PC-9 (cell line): Measurements from ENCODE around the gene ARR3.

ENCODE experiments used
- EZH2 ChIP-seq: fragments of 200-600 bp; sonication (generic); IDR thresholded peaks from 2 replicates; pipeline ENCODE4 v1.8.0; 2017; ENCODE audit warnings: antibody characterized with exemption, low read depth
- TF ChIP-seq, protein P1 (sequence below): fragments of 200-600 bp; sonication (generic); conservative IDR thresholded peaks from 2 replicates; pipeline ENCODE4 v1.6.1; 2017; ENCODE audit warnings: mixed run types, antibody characterized with exemption, mild to moderate bottlenecking, moderate library complexity

DNA sequence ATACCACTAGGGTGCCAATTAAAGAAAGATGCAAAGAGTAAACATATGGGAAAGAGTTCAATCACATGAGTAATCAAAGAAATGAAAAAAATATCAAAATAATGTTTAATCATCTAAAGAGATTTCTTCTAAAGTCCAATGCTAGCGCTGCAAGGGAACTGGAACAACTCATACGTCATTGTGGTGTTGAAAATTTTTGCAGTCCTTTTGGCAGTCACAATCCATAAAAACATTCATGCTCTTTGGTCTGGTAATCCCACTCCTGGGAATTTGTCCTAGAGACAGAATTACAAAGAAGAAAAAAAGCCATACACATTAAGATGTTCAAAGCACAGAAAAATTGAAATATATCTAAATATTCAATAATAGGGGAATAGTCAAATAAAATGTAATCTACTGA is 12.7 kb upstream of the ARR3 start:
- TF ChIP-seq, protein P1, sequence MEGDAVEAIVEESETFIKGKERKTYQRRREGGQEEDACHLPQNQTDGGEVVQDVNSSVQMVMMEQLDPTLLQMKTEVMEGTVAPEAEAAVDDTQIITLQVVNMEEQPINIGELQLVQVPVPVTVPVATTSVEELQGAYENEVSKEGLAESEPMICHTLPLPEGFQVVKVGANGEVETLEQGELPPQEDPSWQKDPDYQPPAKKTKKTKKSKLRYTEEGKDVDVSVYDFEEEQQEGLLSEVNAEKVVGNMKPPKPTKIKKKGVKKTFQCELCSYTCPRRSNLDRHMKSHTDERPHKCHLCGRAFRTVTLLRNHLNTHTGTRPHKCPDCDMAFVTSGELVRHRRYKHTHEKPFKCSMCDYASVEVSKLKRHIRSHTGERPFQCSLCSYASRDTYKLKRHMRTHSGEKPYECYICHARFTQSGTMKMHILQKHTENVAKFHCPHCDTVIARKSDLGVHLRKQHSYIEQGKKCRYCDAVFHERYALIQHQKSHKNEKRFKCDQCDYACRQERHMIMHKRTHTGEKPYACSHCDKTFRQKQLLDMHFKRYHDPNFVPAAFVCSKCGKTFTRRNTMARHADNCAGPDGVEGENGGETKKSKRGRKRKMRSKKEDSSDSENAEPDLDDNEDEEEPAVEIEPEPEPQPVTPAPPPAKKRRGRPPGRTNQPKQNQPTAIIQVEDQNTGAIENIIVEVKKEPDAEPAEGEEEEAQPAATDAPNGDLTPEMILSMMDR: no peak
- no peak for TF ChIP-seq EZH2
